ENCODE measurements around the gene CAMK2D.

The CAMK2D gene

DNA sequence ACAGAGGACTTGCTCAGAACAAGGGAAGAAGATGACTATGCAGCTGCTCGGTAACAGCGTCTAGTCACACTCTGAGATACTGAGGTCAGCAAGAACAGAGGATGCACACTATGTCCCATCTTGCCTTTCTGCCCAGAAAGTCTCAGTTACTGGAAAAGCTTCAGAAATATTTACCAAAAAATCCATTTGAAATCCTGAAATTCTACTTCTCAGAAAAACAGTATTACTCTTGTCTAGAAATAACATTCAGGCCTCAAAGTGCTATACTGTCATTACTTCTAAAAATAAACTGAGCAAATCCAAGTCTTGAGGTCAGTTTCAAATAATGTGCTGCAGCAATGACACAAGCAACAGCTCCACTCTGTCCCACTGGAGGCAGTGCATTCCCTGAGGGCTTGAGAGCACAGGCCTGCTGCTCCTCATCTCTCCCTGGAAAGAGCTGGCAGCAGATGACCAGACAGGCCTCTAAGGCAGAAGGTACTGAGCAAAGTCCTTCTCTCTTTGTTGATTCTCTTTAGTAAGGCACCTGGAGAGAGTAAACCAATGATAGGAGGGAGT, 76.9 kb downstream of the CAMK2D start:
- Histone ChIP-seq H3K4me1 (ENCODE audit: control insufficient read depth in 1 of 2, insufficient read depth in 1 of 2, low read depth in 1 of 2, low read length in 1 of 2) (no peaks in the 10 kb centered on the region), H3K27ac (no peak overlapping the region)

DNA sequence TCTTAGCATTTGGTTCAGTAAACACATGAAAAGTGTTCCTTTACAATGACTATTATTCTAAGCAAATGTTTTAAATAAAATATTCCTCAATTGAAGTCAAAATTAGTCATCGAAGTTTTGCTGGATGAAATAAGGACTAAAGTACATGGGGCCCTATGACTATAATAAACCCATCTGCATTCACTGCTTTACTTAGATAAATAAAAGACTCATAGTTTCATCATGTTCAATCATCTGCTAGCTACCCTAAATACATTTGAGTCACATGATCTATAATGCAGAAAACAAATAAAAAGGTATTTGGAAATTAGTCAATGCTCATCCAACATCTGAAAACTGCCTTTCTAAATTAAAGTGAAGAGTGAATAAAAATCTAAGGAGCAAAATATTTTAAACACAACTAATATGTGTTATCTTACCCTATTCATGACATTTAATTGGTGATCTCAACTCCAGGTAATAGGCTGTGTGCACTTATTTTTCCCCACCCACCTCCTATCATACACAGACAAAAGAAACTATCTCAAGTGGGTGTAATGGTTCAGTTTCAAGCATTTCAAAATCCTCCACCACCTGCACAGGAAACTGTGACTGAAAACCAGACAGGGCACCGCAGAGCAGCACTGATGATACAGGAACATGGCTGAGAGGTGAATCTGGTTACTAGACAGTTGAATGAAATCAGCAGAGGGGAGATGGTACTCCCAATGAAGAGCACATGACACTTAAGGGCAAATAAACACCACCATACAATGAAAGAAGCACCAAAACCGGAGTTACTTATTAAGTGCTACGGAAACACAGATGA, 78.6 kb downstream of the CAMK2D start:
- H3K9me3 ChIP-seq, result peaks cover 5% of the 10 kb centered on the region
- no peak overlapping the region for H3K27ac ChIP-seq
- no peaks in the 10 kb centered on the region for H3K4me1 ChIP-seq (ENCODE audit: control insufficient read depth in 1 of 2, insufficient read depth in 1 of 2, low read depth in 1 of 2, low read length in 1 of 2)
- no peaks in the 10 kb centered on the region for H3K36me3 ChIP-seq
- H3K27me3 ChIP-seq, result no peaks in the 10 kb centered on the region
- TF ChIP-seq, protein P1, sequence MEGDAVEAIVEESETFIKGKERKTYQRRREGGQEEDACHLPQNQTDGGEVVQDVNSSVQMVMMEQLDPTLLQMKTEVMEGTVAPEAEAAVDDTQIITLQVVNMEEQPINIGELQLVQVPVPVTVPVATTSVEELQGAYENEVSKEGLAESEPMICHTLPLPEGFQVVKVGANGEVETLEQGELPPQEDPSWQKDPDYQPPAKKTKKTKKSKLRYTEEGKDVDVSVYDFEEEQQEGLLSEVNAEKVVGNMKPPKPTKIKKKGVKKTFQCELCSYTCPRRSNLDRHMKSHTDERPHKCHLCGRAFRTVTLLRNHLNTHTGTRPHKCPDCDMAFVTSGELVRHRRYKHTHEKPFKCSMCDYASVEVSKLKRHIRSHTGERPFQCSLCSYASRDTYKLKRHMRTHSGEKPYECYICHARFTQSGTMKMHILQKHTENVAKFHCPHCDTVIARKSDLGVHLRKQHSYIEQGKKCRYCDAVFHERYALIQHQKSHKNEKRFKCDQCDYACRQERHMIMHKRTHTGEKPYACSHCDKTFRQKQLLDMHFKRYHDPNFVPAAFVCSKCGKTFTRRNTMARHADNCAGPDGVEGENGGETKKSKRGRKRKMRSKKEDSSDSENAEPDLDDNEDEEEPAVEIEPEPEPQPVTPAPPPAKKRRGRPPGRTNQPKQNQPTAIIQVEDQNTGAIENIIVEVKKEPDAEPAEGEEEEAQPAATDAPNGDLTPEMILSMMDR (IDR thresholded peaks at IDR 0.05), result no peak
- H3K4me3 ChIP-seq (ENCODE audit: low read depth in 1 of 2, low read length in 1 of 2), result no peak overlapping the region

More for the DNA sequence above, 76.9 kb downstream of the CAMK2D start:
- no peaks in the 10 kb centered on the region for H3K27me3 ChIP-seq
- H3K36me3 ChIP-seq, result no peaks in the 10 kb centered on the region
- peaks cover 5% of the 10 kb centered on the region for H3K9me3 ChIP-seq
- TF ChIP-seq, protein P1 (IDR thresholded peaks at IDR 0.05), result no peak
- H3K4me3 ChIP-seq (ENCODE audit: low read depth in 1 of 2, low read length in 1 of 2), result no peak overlapping the region

DNA sequence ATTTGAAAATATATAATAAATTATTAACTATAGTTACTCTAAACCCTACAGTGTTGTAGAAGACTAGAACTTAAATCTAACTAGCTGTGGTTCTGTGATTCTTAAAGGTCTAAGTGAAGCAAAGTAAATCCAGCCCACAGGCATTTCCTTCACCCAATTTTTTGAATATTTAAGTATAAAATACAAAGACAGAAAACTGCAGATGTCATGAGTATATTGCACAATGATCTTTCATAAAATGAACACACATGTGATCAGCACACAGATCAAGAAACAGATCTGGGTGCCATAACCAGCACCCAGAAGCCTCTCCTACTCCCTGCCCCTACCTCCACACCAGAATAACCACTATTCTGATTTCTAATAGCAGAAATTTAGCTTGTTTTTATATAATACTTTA, 82.9 kb downstream of the CAMK2D start:
- no peaks in the 10 kb centered on the region for H3K27me3 ChIP-seq
- TF ChIP-seq, protein P1 (IDR thresholded peaks at IDR 0.05), result no peak
- no peak overlapping the region for H3K27ac ChIP-seq
- H3K36me3 ChIP-seq, result no peaks in the 10 kb centered on the region
- no peak overlapping the region for H3K4me3 ChIP-seq (ENCODE audit: low read depth in 1 of 2, low read length in 1 of 2)
- H3K9me3 ChIP-seq, result peaks cover 5% of the 10 kb centered on the region
- no peaks in the 10 kb centered on the region for H3K4me1 ChIP-seq (ENCODE audit: control insufficient read depth in 1 of 2, insufficient read depth in 1 of 2, low read depth in 1 of 2, low read length in 1 of 2)

DNA sequence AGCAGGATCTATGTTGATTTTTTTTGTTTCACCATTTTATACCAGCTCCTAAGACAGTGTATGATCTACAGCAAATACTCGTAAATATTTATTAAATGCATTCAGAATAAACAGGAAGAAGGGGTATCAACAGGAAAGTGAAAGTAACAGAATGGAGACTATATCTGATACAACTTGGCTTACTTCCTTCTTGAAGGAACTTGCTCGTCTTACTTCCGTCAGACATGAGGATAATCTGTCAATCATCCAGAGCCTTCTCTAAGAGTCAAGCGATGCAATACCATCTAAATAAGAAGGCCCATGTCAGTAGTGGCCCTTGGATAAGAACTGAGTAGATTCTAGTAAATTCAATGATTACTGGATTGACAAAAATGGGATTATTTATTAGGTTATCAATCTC, 84.2 kb downstream of the CAMK2D start:
- Histone ChIP-seq H3K27me3 (no peaks in the 10 kb centered on the region), H3K27ac (no peak overlapping the region)

DNA sequence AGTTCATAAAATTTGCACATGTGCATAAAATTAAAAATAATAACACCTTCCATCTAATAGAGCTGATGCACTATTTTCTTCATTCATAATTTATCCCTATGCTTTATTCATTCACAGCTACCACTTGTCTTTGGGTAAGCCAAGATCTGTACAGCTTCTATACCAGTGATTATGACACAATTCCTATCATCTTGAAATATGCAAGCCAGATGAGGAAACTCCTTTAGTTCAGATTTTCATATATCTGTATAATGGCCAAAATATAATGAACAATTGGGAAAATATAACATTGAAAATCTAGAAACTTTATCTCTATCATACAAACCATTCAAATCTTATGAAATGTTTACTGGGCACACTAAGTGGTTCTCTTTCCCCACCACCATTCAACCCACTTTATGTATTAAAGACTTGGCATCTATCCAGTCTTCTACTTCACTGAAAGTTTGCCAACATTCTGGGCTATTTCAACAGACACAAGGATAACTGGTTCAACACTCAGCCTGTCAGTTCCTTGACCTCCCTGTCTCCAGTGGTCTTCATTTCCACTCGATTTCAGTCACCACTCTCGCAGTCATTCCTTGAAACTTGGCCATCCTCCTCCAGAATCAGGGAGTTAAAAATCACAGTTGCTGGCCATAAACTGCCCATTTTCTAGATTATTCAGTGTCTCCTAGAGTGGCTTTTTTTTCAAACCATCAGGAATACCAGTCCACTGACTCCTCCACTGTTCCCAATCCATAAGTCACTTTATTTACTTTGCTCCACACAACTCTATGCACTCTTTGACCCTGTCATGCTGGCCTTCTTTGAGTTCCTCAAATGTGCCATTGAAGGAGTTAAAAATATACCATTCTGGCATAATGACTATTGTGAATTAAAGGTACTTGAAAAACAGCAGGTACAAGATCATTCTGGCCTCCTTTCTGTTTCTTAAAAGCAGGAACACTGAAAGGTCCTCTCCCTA, 85.5 kb downstream of the CAMK2D start:
- peaks cover 5% of the 10 kb centered on the region for H3K9me3 ChIP-seq
- H3K36me3 ChIP-seq, result no peaks in the 10 kb centered on the region
- H3K27ac ChIP-seq, result no peak overlapping the region
- H3K27me3 ChIP-seq, result no peaks in the 10 kb centered on the region
- TF ChIP-seq, protein P1 (IDR thresholded peaks at IDR 0.05), result no peak
- no peaks in the 10 kb centered on the region for H3K4me1 ChIP-seq (ENCODE audit: control insufficient read depth in 1 of 2, insufficient read depth in 1 of 2, low read depth in 1 of 2, low read length in 1 of 2)
- no peak overlapping the region for H3K4me3 ChIP-seq (ENCODE audit: low read depth in 1 of 2, low read length in 1 of 2)

More for the DNA sequence above, 84.2 kb downstream of the CAMK2D start:
- Histone ChIP-seq H3K36me3 (no peaks in the 10 kb centered on the region), H3K4me3 (ENCODE audit: low read depth in 1 of 2, low read length in 1 of 2) (no peak overlapping the region), H3K4me1 (ENCODE audit: control insufficient read depth in 1 of 2, insufficient read depth in 1 of 2, low read depth in 1 of 2, low read length in 1 of 2) (no peaks in the 10 kb centered on the region), H3K9me3 (peaks cover 5% of the 10 kb centered on the region)
- TF ChIP-seq, protein P1 (IDR thresholded peaks at IDR 0.05), result no peak
